ENCODE measurements around the gene TPK1.

The TPK1 gene

DNA sequence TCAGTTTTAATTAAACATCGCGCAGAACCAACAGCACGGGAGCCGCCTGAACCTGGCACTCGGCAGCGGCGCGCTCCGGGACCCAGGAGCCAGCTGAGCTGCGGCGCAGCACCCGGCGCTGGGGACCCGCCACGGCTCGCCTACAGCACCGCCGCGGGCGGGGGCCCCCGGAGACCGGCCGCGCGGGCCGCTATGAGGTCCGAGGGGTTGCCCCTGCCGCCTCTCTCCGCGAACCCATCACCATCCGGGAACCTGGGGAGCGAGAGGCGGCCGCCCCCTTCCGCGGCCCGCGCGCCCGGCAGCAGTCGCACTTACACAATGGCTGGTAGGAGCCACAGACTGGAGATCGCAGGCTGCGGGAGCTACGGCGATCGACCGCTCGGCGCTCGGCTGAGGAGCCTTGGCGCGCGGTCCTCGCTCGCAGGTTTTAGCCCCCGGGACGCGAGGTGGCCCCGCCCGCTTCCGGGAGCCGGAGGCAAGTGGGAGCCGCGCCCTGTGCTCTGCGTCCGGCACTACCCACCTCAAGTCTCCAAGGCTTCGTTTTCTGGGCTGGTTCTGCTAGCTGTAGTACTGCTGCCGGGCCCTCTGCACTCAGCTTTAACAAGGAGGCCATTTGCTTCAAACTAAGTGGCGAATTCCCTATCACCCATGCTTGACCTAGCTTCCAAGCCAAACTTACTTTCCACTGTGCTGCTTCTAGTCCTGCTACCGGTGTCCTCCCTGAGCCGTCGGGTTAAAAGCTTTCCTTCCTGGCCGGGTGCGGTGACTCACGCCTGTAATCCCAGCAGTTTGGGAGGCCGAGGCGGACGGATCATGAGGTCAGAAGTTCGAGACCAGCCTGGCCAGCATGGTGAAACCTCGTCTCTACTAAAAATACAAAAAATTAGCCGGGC lies at the start of gene TPK1:
Gene TPK1, minus strand, starts transcription at position 402 of the 893 bp plus-strand sequence. CDS start 451 bp downstream, outside the sequence.
- DNase-seq = peak; percentile 94

DNA sequence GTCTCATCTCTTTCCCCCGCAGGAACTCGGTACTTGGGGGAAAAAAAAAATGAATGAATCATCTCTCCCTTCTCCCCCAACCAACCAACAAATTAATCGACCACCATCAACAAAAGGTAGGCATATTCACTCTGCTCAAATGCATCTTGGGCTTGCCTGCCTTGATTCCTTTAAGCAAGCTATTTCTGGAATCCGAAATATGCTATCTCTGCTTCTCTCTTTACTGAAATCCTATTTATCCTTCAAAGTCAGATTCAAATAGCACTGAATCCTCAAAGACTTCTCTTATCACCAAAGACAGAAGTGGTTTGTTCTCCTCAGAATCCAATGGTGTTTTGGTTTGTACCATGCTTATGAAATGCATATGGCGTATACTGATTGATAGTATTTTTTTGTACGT lies 49.6 kb upstream of the TPK1 start:
- DNase-seq = no peak

DNA sequence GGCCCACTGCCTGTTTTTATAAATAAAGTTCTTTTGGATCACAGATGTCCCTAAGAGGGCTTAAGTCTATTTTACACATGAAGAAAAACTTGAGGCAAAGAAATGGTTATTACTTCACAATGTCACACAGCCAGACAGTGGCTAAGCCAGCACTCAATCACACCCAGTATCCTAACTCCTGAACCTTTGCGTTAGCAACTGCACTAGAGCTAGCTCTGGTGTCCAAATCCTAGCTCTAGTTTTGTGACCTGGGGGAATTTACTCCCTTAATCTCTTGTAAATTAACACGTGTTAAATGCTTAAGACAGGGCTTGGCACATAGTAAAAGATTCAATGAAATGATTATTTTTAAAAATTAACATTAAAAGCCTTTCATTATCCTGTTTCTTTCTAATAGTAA lies 49.0 kb upstream of the TPK1 start:
- DNase-seq = no peak

DNA sequence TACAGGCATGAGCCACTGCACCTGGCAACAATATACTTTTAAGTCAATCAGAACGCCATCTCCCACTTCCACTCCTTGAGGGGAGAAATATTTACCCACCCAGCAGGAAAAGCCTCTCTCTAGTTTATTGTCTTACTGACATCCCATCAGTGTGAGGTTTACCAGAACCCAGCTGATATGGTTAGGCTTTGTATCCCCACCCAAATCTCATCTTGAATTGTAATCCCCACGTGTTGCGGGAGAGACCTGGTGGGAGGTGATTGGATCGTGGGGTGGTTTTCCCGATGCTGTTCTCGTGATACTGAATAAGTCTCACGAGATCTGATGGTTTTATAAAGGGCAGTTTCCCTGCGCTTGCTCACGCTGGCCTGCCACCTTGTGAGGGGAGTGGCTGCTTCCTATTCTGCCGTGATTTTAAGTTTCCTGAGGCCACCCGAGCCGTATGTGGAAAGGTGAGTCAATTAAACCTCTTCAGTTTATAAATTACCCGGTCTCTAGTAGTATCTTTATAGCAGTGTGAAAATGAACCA lies 37.5 kb upstream of the TPK1 start:
- DNase-seq = no peak

DNA sequence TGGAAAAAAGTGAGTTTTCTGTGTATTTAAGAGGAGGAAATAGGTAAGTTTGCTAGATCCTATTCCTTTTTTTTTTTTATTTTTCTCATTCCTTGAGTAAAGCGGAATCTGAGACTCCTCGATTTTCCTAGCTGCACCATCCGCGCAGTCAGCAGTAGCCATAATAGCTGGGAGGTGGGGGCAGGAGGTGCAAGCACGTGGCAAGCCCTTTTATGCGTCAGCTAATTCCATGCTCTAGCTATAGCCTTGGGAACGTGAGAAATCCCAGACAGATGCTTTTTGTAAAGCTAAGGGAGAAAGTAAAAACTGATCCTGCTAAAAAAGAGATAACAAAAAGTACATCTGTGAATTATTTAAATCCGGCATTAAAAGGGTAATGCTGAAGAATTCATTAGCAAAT lies 33.2 kb upstream of the TPK1 start:
- DNase-seq = no peak

DNA sequence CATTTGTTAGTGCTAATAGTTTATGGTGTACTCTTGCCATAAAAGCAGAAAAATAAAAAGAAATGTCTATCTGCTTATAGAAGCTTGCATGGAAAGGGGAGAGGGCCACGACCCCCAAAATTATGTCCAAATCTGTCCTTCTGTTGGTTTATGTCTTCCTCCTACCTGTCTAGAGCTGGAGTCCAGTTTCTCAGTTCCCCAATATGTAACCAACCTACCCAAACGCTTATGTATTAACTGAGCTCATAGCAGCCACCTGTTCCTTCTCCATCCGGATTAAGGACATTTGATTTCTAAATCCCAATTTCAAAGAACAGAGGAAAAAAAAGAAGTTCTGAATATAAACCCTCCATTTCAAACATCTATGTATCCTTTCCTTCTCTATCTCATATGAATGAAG lies 30.3 kb upstream of the TPK1 start:
- DNase-seq = no peak

DNA sequence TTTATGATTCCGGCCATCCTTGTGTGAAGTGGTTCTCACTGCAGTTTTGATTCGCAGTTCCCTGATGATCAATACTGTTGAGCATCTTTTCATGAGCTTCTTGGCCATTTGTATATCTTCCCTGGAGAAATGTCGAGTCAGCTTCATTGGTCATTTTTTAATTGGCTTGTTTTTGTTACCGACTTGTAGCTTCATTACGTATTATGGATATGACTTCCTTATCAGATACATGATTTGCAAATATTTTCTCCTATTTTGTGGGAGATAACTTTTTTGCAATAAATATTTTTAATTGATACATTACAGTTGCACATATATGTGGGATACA lies 27.4 kb upstream of the TPK1 start:
- DNase-seq = no peak

DNA sequence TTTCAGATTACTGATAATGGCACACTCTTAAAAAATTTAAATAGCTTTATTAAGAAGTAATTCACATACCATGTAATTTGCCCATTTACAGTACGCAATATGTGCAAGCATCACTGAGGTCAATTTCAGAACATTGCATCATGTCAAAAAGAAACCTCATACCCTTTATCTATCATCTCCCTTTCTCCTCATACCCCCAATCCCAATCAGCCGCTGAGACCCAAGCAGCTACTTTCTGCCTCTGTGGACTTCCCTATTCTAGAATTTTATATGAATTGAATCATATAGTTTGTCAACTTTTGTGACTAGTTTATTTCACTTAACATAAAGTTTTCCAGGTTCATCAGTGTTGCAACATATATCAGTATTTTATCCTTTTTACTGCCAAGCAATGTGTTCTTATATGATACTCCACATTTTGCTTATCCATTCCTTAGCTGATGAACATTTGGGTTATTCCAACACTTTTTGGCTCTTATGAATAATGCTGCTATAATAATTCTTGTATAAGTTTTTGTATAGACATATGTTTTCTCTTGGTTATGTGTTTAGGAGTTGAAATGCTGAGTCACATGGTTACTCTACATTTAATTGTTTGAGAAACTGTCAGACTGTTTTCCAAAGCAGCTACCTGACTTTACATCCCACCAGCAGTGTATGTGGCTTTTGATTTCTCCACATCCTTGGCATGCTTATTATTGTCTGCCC lies 26.9 kb upstream of the TPK1 start:
- DNase-seq = no peak

DNA sequence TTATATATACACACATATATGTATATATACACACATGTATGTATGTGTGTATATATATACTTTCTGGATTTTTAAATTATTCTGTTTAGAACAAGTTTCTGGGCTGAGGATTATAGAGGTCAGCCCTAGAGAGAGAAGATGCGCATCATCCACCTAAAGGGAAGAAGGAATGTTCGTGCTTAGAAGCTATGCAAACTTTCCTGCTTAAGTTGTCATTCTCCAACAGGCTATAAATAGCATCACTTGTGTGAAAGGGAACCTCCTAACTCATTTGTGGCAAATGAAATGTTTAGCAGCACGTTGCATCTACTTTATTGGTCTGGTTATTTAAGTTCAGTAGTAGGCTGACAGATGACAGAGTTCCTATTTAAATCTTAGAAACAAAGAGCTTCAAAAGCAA lies 23.9 kb upstream of the TPK1 start:
- no peak for DNase-seq

DNA sequence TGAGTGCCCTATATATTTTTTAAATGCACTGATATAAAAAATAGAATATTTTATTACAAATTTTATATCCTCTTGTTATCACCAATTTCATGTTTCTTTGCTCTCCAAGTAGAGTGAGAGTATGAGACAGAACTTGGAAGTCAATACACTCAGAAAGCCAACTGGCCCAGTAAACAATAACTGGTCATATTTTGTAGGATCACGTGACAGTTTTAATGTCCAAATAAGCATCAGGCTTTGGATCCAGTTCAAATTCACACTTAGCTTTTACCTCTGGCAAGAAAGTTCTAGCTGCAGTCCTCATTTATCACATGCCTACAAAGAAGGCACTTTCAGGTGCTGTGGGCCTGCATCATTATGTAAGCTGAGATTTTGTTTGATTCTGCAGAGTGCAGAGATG lies 21.6 kb upstream of the TPK1 start:
- no peak for DNase-seq

DNA sequence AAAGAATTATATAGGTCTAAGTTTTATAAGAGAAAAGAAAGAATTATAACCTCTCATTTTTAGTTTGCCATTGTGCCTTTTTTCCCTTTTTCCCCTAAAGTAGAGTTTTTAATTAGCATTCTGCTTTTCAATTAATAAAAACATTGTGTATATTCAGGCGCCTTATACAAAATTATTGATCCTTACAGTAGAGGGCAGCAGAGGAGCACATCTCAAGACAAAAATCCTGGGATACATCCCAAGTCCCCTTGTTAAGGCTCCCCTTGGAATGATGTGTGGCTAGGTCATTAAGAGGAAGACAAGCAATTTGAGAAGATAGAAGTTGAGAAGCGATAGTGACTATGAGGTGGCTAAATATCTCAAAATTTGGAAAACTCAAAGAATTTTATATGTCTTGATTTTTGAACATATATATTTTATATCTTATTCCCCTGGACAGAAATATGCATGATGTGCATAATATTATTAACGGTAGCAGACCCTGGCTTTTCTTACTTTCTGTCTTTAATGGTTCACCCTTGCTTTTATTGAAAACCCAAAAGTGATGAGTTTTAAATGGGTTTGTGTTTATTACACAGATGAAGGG lies 19.1 kb upstream of the TPK1 start:
- DNase-seq = no peak

DNA sequence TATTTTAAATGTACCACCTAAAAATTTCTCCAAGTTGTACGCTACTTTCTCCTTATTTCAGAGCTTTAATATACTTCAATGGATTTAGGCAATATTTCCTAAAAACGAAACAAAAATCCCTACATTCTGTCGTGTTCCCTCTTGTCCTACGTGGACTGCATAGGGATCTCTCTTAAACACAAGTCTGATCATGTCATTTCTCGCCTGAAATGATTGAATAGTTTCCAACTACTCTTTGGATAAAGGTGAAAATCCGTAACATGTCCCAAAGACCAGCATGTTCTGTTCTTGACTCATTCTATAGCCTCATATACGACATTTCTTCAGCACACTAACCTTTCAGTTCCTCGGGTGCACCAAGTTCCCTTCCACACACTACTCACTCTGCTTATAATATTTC lies 17.7 kb upstream of the TPK1 start:
- no peak for DNase-seq

DNA sequence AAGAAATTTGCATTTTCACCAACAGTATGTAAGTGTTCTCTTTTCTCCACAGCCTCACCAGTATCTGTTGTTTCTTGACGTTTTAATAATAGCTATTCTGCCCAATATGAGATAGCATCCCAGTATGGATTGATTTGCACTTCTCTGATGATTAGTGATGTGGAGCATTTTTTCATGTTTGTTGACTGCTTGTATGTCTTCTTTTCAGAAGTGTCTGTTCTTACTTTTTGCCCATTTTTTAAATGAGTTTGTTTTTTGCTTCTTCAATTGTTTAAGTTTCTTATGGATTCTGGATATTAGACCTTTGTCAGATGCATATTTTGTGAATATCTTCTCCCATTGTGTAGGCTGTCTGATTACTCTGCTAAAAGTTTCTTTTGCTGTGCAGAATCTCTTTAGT lies 12.2 kb upstream of the TPK1 start:
- DNase-seq = no peak

DNA sequence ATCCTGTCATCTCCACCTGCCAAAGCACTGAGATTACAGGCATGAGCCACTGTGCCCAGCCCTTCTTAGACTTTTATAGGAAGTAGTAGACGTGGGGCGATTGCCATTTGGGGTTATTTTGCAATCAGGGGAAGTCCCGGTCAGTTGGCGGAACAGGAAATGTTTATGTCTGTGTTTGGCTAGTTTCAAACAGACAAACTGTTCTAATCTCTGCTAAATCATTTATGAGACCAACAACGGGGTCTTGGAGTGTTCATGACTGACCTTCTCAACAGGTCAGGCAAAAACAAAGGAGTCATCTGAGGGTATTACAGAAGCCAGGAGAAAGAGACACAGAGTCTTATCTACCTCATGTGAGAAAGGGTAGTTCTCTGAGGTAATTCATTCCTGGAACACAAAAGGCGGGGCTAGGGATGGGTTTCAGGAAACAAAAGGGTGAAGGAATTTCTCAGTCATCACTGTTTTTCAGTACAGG lies 6.6 kb upstream of the TPK1 start:
- DNase-seq = no peak

DNA sequence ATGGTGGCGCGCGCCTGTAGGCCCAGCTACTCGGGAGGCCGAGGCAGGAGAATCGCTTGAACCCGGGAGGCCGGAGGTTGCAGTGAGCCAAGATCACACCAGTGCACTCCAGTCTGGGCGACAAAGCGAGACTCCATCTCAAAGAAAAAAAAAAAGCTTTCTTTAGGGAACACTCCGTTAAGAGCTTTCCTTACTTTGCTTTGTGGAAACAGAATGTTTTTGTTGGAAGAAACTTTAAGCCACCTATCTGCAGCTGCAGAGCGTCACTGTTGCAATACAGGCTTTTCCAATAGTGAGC lies 641 bp upstream of the TPK1 start:
- no peak for DNase-seq

DNA sequence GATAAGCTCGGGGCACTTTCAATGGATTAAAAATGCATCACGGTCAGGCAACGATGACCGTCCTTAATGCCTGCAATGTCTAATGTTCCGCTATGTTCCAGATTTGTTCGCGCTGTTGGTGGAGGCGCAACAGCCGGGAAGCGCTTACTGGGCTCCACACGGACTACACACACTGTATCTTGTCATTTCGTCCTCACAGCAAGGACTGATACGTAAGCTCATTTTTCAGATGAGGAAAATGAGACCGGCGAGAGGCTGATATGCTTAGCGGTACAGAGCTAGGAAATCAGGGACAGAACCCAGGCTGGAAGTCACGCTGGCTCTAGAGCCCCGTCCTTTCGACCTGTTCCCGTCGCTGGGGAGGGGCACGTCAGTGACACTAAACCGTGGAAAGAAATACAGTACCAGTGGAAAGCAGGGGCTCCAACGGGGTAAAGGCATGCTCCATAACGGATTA lies 670 bp downstream of the TPK1 start:
- peak; percentile 47 for DNase-seq

DNA sequence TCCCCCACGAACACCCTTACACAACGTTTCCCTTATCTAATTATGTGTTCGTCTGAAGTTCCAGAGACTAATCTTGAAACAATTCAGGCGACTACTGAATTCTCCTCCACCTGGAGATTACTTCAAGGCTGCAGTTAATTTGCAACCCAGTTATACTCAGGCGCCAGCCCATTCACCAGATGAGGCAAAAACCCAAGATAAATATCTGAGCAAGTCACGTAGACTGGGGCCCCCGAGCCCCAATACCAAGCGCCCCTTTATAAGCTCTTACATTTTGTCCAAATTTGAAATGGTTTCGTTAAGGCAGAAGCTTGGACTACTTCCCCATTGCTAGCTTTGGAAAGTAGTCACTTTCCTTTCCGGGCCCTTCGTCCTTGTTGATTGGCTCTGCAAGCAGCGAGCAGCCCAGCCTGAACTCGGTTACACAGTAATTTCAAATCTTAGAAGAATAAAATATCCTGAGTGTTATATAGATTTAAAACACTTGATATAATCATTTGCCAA lies 1.2 kb downstream of the TPK1 start:
- DNase-seq = peak; percentile 48

DNA sequence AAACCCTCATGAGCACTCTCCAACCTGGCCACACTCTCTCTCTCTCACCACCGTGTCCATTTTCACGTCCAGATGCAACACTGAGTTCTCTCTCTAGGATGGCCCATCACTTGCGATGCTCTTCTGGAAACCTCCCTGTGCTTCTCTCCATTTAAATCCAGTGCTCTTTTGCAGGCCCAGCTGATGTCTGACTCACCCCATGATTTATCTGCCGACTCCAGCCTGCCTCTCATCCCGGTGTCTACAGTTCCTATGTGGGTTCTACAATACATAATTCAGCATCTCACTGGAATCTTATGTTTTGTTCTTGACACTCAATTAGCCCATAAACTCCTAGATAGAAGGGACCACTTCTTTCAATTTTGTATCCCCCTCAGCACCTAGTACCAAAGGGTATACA lies 5.0 kb downstream of the TPK1 start:
- no peak for DNase-seq

DNA sequence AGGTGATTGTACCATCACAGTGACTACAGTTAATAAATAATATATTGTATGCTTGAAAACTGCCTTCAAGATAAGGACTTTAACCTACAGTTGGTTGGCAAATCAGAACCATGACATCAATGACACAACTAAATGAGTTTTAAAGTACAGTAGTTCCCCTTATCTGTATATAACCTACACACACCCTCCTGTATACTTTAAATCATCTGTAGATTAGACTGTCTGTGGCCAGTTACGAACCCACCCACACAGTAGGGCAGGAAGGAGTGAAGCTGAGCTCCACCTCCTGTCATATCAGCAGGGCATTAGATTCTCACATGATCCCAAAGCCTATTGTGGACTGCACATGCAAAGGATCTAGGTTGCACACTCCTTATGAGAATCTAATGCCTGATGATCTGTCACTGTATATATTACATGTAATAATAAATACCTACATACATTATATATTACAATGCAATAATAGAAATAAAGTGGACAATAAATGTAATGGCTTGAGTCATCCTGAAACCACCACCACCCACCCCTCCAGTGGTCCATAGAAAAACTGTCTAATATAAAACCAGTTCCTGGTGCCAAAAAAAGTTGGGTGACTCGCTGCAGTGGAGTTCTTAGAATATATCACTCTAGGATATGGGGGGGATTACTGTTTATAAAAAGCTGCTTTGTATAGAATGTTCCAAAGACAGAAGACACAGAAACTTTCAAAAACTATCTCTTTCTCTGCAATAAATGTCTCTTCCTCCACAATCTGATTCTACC lies 5.6 kb downstream of the TPK1 start:
- no peak for DNase-seq

DNA sequence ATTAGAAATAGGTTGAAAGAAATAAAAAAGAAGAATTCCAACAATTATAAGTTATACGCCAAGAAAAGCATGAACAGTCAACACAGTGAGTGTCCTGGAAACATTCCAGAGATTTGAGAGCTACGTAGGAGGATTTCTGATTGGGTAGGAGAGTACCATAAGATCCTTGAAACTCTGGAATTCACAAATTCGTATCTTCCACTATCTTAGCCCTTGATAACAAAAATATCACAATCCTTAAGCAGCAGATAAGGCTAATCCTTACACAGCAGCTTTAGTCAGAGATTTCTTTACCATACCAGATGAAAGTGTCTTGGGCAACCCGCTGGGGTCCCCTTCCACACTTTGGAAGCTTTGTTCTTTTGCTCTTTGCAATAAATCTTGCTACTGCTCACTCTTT lies 8.2 kb downstream of the TPK1 start:
- no peak for DNase-seq

DNA sequence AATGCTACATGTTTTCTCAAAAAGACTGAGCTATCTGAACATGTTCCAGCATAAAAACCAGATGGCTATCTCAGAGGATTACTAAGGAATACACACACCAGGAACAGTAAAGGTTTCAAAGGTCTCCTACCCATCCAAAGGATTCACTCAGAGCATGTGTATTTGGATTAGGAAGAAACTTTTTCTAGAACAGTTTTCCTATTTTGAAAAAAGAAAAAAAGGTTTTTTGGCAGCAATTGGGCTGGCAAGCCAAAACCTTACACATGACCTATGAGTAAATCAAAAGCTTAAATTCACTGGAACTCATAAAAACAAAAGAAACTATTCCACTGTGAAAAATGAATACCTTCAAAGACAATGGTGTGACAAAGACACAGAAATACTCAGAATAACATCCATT lies 9.6 kb downstream of the TPK1 start:
- DNase-seq = no peak

DNA sequence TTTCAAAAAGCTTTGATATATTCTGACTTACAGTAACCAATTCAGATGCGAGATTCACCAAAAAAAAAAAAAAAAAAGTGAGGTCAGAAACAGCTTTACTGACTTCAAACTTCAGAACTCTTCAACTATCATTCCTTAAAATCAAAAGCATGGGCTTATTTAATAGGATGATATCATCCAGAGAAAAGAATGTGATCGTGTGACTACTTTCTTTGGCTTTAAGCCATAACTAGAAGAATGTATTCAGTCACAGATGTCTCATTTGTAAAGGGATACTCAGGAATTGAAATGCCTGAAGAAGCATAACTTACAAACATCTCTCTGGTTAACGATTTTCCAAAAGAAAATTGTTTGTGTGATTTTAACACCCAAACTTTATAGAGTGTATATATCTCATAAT lies 11.5 kb downstream of the TPK1 start:
- no peak for DNase-seq

DNA sequence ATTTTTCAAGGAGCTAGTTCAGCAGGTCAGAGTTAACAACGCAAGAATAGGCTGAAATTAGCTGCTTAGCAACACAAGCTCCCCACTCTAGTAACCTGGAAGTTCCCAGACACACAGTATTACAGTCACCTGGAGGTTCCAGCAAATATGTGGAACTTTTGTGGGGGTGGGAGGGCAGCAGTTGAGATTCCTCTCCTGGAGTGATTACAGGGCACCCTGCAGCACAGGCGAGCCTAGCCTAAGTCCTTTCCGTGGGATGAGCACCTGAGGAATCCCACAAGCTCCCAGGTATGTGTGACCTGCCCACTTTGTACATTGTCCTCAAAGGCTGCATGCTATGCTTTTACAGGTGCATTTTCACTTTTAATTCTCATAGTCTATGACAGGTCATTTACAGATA lies 13.6 kb downstream of the TPK1 start:
- DNase-seq = no peak
